Brain microvascular endothelial cell (primary cell): ENCODE data around the gene CCDC81.

Experiments
- DNase-seq: peaks from one replicate; pipeline ENCODE4 v3.0.0-alpha.2; 2020
- H3K27ac ChIP-seq: fragments of 250-450 bp; sonication (Bioruptor Pico); 2 replicates; pipeline ENCODE4 v1.5.1; 2020; ENCODE audit warnings: mild to moderate bottlenecking, moderate library complexity
- H3K27me3 ChIP-seq: fragments of 250-450 bp; sonication (Bioruptor Pico); replicated peaks from 2 replicates; pipeline ENCODE4 v1.5.1; 2020; ENCODE audit warnings: mild to moderate bottlenecking
- H3K36me3 ChIP-seq: fragments of 250-450 bp; sonication (Bioruptor Pico); replicated peaks from 2 replicates; pipeline ENCODE4 v1.5.1; 2020; ENCODE audit warnings: mild to moderate bottlenecking
- H3K4me3 ChIP-seq: 2 replicates; pipeline ENCODE4 v1.5.1; 2011; ENCODE audit warnings: low read depth, mild to moderate bottlenecking, control low read depth, low read length, moderate library complexity
- CTCF ChIP-seq: IDR thresholded peaks from 2 replicates; pipeline ENCODE4 v1.5.1; 2011; ENCODE audit warnings: low read depth, mild to moderate bottlenecking, moderate library complexity, low read length, control low read depth, inconsistent platforms; ENCODE audit errors: missing control alignments
- in situ Hi-C: cut with HindIII; loops from 2 replicates; pipeline ENCODE4 v1.10.0; 2017; ENCODE audit warnings: low sequenced_read_pairs, low pct_ligation_motif_present

The CCDC81 gene

GRCh38 chr11:86377972-86378371 is 3.3 kb downstream of the CCDC81 start:
- no peak for DNase-seq
- H3K36me3 ChIP-seq: no peaks in the 10 kb centered on the region
- no peak overlapping the region for H3K4me3 ChIP-seq
- H3K27me3 ChIP-seq: no peaks in the 10 kb centered on the region
- no peak for TF ChIP-seq CTCF
- in situ Hi-C loops: no loop called here
- no peak overlapping the region for H3K27ac ChIP-seq

GRCh38 chr11:86380295-86381059 is 5.8 kb downstream of the CCDC81 start:
- no peak overlapping the region for H3K27ac ChIP-seq
- H3K27me3 ChIP-seq: no peaks in the 10 kb centered on the region

GRCh38 chr11:86383041-86383955 is 8.6 kb downstream of the CCDC81 start:
- no peak for TF ChIP-seq CTCF
- H3K27ac ChIP-seq: no peak overlapping the region
- H3K4me3 ChIP-seq: no peak overlapping the region
- DNase-seq: no peak
- in situ Hi-C loops: no loop called here
- H3K36me3 ChIP-seq: no peaks in the 10 kb centered on the region
- no peaks in the 10 kb centered on the region for H3K27me3 ChIP-seq

More at GRCh38 chr11:86380295-86381059, 5.8 kb downstream of the CCDC81 start:
- no peak for TF ChIP-seq CTCF
- no peaks in the 10 kb centered on the region for H3K36me3 ChIP-seq
- in situ Hi-C loops: no loop called here
- no peak for DNase-seq
- H3K4me3 ChIP-seq: no peak overlapping the region

- Histone ChIP-seq H3K4me3 (no peak overlapping the region), H3K27ac (no peak overlapping the region), H3K27me3 (no peaks in the 10 kb centered on the region), H3K36me3 (no peaks in the 10 kb centered on the region)
- in situ Hi-C loops: no loop called here
- DNase-seq: no peak
- no peak for TF ChIP-seq CTCF
Measured at GRCh38 chr11:86386283-86386682, 11.6 kb downstream of the CCDC81 start.

GRCh38 chr11:86386746-86387145 is 12.1 kb downstream of the CCDC81 start:
- Histone ChIP-seq H3K27me3 (no peaks in the 10 kb centered on the region), H3K27ac (no peak overlapping the region), H3K4me3 (no peak overlapping the region), H3K36me3 (no peaks in the 10 kb centered on the region)
- in situ Hi-C loops: no loop called here
- TF ChIP-seq CTCF: no peak
- no peak for DNase-seq
